ENCODE measurements around the gene PRKAG3. TPM values are rescaled to one million over a fixed set of nuclear protein-coding genes. Genes with fewer than 3 reads are reported as not detected.

The PRKAG3 gene
- total RNA-seq, 1 experiment from 2014 or later, result not detected

- POLR2A ChIA-PET, result no interaction called here
- CTCF ChIA-PET, result interaction anchor here (1.0 kb wide), 1 partner anchor 196 kb away, joined by 4 read pairs; no protein-coding TSS in a partner anchor
- H3K4me3 Mint-ChIP-seq, result no peak overlapping the region
- no peak for TF ChIP-seq NR2C2 (CRISPR knock-in tag; IDR thresholded peaks at IDR 0.05)
- TF ChIP-seq ZNF416 (CRISPR knock-in tag; IDR thresholded peaks at IDR 0.05), result no peak
- TF ChIP-seq CBFB (CRISPR knock-in tag; IDR thresholded peaks at IDR 0.05; ENCODE audit: low read depth), result no peak
- TF ChIP-seq KAT7 (CRISPR knock-in tag; IDR thresholded peaks at IDR 0.05; ENCODE audit: borderline replicate concordance), result no peak
- TF ChIP-seq ZBTB21 (CRISPR knock-in tag; IDR thresholded peaks at IDR 0.05; ENCODE audit: borderline replicate concordance), result no peak
- no peak for TF ChIP-seq NR3C1 (CRISPR knock-in tag; conservative IDR thresholded peaks at IDR 0.05; ENCODE audit: low read depth)
- TF ChIP-seq OVOL2 (CRISPR knock-in tag; IDR thresholded peaks at IDR 0.05; ENCODE audit: borderline replicate concordance), result no peak
- TF ChIP-seq ZNF671 (CRISPR knock-in tag; IDR thresholded peaks at IDR 0.05), result no peak
- TF ChIP-seq ZSCAN18 (CRISPR knock-in tag; IDR thresholded peaks at IDR 0.05), result no peak
- no peak for TF ChIP-seq ARID4B (CRISPR knock-in tag; IDR thresholded peaks at IDR 0.05; ENCODE audit: borderline replicate concordance)
- no peak for TF ChIP-seq E2F5 (CRISPR knock-in tag; IDR thresholded peaks at IDR 0.05)
- no peak for TF ChIP-seq IRF1 (CRISPR knock-in tag; IDR thresholded peaks at IDR 0.05)
- TF ChIP-seq AR (CRISPR knock-in tag; IDR thresholded peaks at IDR 0.05), result no peak
- TF ChIP-seq PREB (CRISPR knock-in tag; IDR thresholded peaks at IDR 0.05; ENCODE audit: borderline replicate concordance), result no peak
- no peak for TF ChIP-seq HMGA2 (CRISPR knock-in tag; IDR thresholded peaks at IDR 0.05)
- no peak for TF ChIP-seq TEAD1 (CRISPR knock-in tag; IDR thresholded peaks at IDR 0.05)
- TF ChIP-seq PRDM15 (CRISPR knock-in tag; IDR thresholded peaks at IDR 0.05), result no peak
- H3K27me3 Mint-ChIP-seq (ENCODE audit: low read depth), result peaks cover 53% of the 10 kb centered on the region
- H3K36me3 Mint-ChIP-seq, result no peaks in the 10 kb centered on the region
- no peak overlapping the region for H3K27ac Mint-ChIP-seq
- no peaks in the 10 kb centered on the region for H3K9me3 Mint-ChIP-seq
- DNase-seq (ENCODE audit: low spot score) (no peak), ATAC-seq (no peak)
- peaks cover 17% of the 10 kb centered on the region for H3K4me1 Mint-ChIP-seq
These were observed 47.9 kb downstream of the PRKAG3 start for GRCh38 chr2:218783688-218784087.

All from WTC11 (cell line).